Measurements from ENCODE around the gene KSR1.

- TF ChIP-seq CTCF (IDR thresholded peaks at IDR 0.05), result no peak
- TF ChIP-seq POLR2A (IDR thresholded peaks at IDR 0.05), result no peak
- TF ChIP-seq POLR2AphosphoS5 (IDR thresholded peaks at IDR 0.05), result no peak
Measured at GRCh38 chr17:27564463-27564862, 108.2 kb downstream of the KSR1 start.
